Lower lobe of right lung (tissue), 2 donors: ENCODE data around the gene FLRT1. TPM values are rescaled to one million over a fixed set of nuclear protein-coding genes. Genes with fewer than 3 reads are reported as not detected.

ENCODE experiments used
- ATAC-seq, 2 donors: fragments of 200-7000 bp; cut with Tn5 transposase; one replicate each; pipeline ENCODE4 v1.9.1; 2020 to 2022; ENCODE audit warnings: mild to moderate bottlenecking in 2 of 2, moderate library complexity in 2 of 2
- DNase-seq: peaks from one replicate; pipeline ENCODE4 v3.0.0-alpha.2; 2020
- H3K27ac ChIP-seq: fragments of 200-600 bp; one replicate; pipeline ENCODE4 v1.8.0; 2022
- H3K27me3 ChIP-seq: fragments of 200-600 bp; one replicate; pipeline ENCODE4 v1.8.0; 2022; ENCODE audit warnings: low read depth
- H3K36me3 ChIP-seq: fragments of 200-600 bp; one replicate; pipeline ENCODE4 v1.8.0; 2022; ENCODE audit warnings: mild to moderate bottlenecking
- H3K4me1 ChIP-seq: fragments of 200-600 bp; one replicate; pipeline ENCODE4 v1.8.0; 2022
- H3K4me3 ChIP-seq: fragments of 200-600 bp; one replicate; pipeline ENCODE4 v1.8.0; 2022; ENCODE audit warnings: mild to moderate bottlenecking
- H3K9me3 ChIP-seq: fragments of 200-600 bp; one replicate; pipeline ENCODE4 v1.8.0; 2022
- CTCF ChIP-seq: fragments of 200-600 bp; IDR thresholded peaks from one replicate; pipeline ENCODE4 v1.8.0; 2022; ENCODE audit warnings: antibody characterized with exemption, mild to moderate bottlenecking
- intact Hi-C: fragments of 100-400 bp; cut with DNase I; formaldehyde crosslinking; loops from one replicate; pipeline ENCODE4 v1.11.0; 2022
- total RNA-seq: library from RNA; stranded (reverse); fragmentation: NEBNext Ultra II Directional; extraction: Animal tissue kit (Norgen Biotek cat#: 25700); gene quantifications from one replicate; pipeline ENCODE4 v1.2.1, GENCODE V29; 2021
- donor health status: DM: no; HTN: yes; CAD: no; lungs with severe emphysema.

The FLRT1 gene
- total RNA-seq, 1 donor from 2014 or later, result not detected

GRCh38 chr11:64083398-64084080 is 47.8 kb downstream of the FLRT1 start:
- intact Hi-C loops, result no loop called here
- no peaks in the 10 kb centered on the region for H3K36me3 ChIP-seq
- no peak overlapping the region for H3K4me3 ChIP-seq
- no peaks in the 10 kb centered on the region for H3K9me3 ChIP-seq
- ATAC-seq (no peak), DNase-seq (no peak)
- no peak overlapping the region for H3K27ac ChIP-seq
- H3K4me1 ChIP-seq, result no peaks in the 10 kb centered on the region
- no peaks in the 10 kb centered on the region for H3K27me3 ChIP-seq
- TF ChIP-seq CTCF, result no peak

- Histone ChIP-seq H3K27ac (no peak overlapping the region), H3K27me3 (no peaks in the 10 kb centered on the region), H3K4me3 (no peak overlapping the region), H3K4me1 (peaks cover under 1% of the 10 kb centered on the region), H3K36me3 (no peaks in the 10 kb centered on the region), H3K9me3 (no peaks in the 10 kb centered on the region)
- TF ChIP-seq CTCF, result no peak
- no peak for DNase-seq
- intact Hi-C loops, result no loop called here
- ATAC-seq, result no peak
These were observed 48.6 kb downstream of the FLRT1 start for GRCh38 chr11:64084146-64084950.

DNA sequence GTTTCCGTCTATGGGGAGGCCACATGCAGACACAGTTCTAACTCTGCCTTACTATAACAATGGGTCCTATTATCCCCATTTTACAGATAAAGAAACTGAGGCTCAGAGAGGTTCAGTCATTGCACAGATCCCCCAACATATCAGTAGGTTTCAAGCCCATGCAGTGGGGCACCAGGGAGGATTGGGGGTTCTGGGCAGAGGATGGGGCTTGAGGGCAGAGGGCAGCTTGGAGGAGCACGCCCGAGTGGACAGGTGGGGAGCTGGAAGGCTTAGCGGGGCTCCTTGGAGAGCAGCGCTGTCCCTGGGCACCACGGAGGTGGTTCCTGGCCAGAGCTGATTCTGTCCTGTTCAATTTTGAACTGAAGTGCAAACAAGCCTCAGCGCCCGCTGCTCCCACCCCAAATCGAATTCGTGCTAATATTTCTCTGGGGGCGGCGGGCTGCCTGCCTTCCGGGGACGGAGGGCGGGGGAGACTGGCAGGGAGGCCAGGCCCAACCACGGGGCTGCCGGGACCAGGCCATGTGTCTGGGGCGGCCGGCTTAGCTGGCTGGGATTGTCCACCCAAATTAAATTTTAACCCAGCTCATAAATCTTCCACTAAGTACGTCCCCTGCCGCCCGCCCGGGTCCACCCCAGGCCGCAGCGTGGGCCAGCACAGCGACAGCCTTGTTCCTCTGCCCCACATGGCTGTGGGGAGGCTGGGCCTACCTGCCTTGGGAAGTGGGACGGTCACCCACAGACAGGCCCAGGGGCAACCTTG is 49.4 kb downstream of the FLRT1 start:
- Histone ChIP-seq H3K27ac (no peak overlapping the region), H3K4me3 (no peak overlapping the region), H3K4me1 (peaks cover 8% of the 10 kb centered on the region), H3K9me3 (no peaks in the 10 kb centered on the region), H3K36me3 (no peaks in the 10 kb centered on the region), H3K27me3 (no peaks in the 10 kb centered on the region)
- TF ChIP-seq CTCF, result no peak
- intact Hi-C loops, result no loop called here
- ATAC-seq (no peak), DNase-seq (no peak)

Other genes with a start within 250 kb of the FLRT1 start
- 21.7 TPM for gene SPINDOC, start 222.5 kb upstream of the FLRT1 start, total RNA-seq
- 44.9 TPM for gene MARK2, start 196.8 kb upstream of the FLRT1 start, total RNA-seq
- 0.18 TPM for gene RCOR2, start 118.8 kb upstream of the FLRT1 start, total RNA-seq
- gene NAA40, start 96.9 kb upstream of the FLRT1 start, total RNA-seq, result 20.4 TPM
- 212 TPM for gene COX8A, start 61.3 kb upstream of the FLRT1 start, total RNA-seq
- 61.9 TPM for gene OTUB1, start 49.5 kb upstream of the FLRT1 start, total RNA-seq
- 15.0 TPM for gene MACROD1, start 130.2 kb downstream of the FLRT1 start, total RNA-seq
- 125 TPM for gene STIP1, start 150.2 kb downstream of the FLRT1 start, total RNA-seq
- 92.0 TPM for gene FERMT3, start 170.8 kb downstream of the FLRT1 start, total RNA-seq
- 27.8 TPM for gene TRPT1, start 190.3 kb downstream of the FLRT1 start, total RNA-seq
- 45.0 TPM for gene NUDT22, start 190.3 kb downstream of the FLRT1 start, total RNA-seq
- gene DNAJC4, start 194.6 kb downstream of the FLRT1 start, total RNA-seq, result 39.5 TPM
- 150 TPM for gene VEGFB, start 198.7 kb downstream of the FLRT1 start, total RNA-seq
- 48.2 TPM for gene FKBP2, start 205.2 kb downstream of the FLRT1 start, total RNA-seq
- gene PPP1R14B, start 211.0 kb downstream of the FLRT1 start, total RNA-seq, result 55.4 TPM
- gene PLCB3, start 215.6 kb downstream of the FLRT1 start, total RNA-seq, result 31.8 TPM
- gene BAD, start 248.7 kb downstream of the FLRT1 start, total RNA-seq, result 51.6 TPM
- 37.7 TPM for gene GPR137, start 249.9 kb downstream of the FLRT1 start, total RNA-seq